Heart left ventricle (tissue), 13 donors: ENCODE measurements around the gene LRG1.

Experiments used
- CTCF ChIP-seq, 12 donors: fragments of 200-600 bp; sonication (generic) in 4 of 12; IDR thresholded peaks; one replicate each; pipeline versions ENCODE4 v1.5.0 to v1.8.0; 2018 to 2022; ENCODE audit warnings: antibody characterized with exemption in 12 of 12, mild to moderate bottlenecking in 5 of 12
- POLR2A ChIP-seq, 2 donors: fragments of 450-650 bp; IDR thresholded peaks; one replicate each; pipeline ENCODE4 v1.6.1; 2017; ENCODE audit warnings: antibody characterized with exemption in 2 of 2, mild to moderate bottlenecking in 2 of 2, moderate library complexity in 2 of 2
- donor health status: ischemic (EF 13 %, LVEDD 7.1; RV severe dilation, severe dysfunction).
- donor health status: DM: no; HTN: yes; CAD: no.
- donor health status: DM: no; HTN: no; CAD: no.
- donor health status: ischemic (EF 25% LVEDD 6.9; RV normal size, moderate dysfunction).
- donor health status: ischemic (EF 25% LVEDD 5.7; RV mildly dilated, moderate dysfunction).
- donor health status: ischemic (EF 35%, LVEDD 5.7; RV mildly dilated, moderate dysfunction).
- donor health status: nonischemic (EF 11% LVEDD 7.7; RV severe dilation, severe dysfunction).
- donor health status: DM: yes; HTN: yes; CAD: no.
- donor health status: PGD.
- donor health status: ischemic (EF 29% LVEDD 5.4; RV normal size, mild dysfunction).
- donor health status: nonischemic (EF 23%, LVEDD 6.1; RV moderate dilation, normal function).

- TF ChIP-seq POLR2A (IDR thresholded peaks at IDR 0.05) (no peak), CTCF (IDR thresholded peaks at IDR 0.05) (no peak)
Measured at GRCh38 chr19:4539169-4539692, 605 bp downstream of the LRG1 start.
